HCT116 (cell line): ENCODE data around the gene ANO10. TPM values are rescaled to one million over a fixed set of nuclear protein-coding genes. Genes with fewer than 3 reads are reported as not detected.

Experiments used
- ATAC-seq: fragments of 200-7000 bp; cut with Tn5 transposase; 2 replicates; pipeline ENCODE4 v1.9.1; 2020; ENCODE audit warnings: mild to moderate bottlenecking, moderate library complexity
- BruUV-seq: library from RNA; stranded (reverse); fragments of 400-500 nt; replicated peaks from 2 replicates; lab custom pipeline; 2021; lab: Mats Ljungman, UMichigan
- CTCF ChIA-PET: fragments of 300-600 bp; sonication (Branson Sonifier 250); formaldehyde crosslinking; loops from one replicate; lab custom pipeline; 2021; ENCODE audit warnings: antibody characterized with exemption; lab: Charles Lee
- POLR2A ChIA-PET: fragments of 300-600, 350-600 bp; sonication (Branson Sonifier 250); formaldehyde crosslinking; loops from one replicate; lab custom pipeline; 2021; ENCODE audit warnings: antibody characterized with exemption; lab: Charles Lee
- RAD21 ChIA-PET, 2 experiments: fragments of 300-600 bp; sonication (Branson Sonifier 250); formaldehyde crosslinking; loops; one replicate each; lab custom pipeline; 2023; ENCODE audit warnings: low total read pairs in 2 of 2; ENCODE audit not compliant: uncharacterized antibody in 2 of 2, unreplicated experiment in 2 of 2, low non-redundant PET in 1 of 2; lab: Charles Lee
- DNase-seq: peaks from one replicate; pipeline ENCODE4 v3.0.0-alpha.2; 2010; ENCODE audit warnings: low read depth, low spot score
- H2AFZ ChIP-seq: fragments of 200-600 bp; shearing (Covaris generic), sonication (generic); 2 replicates; pipeline ENCODE4 v1.6.1; 2017; ENCODE audit warnings: low read depth, mixed run types, mixed read lengths, antibody characterized with exemption, low read length; ENCODE audit not compliant: poor library complexity, severe bottlenecking
- H3K27ac ChIP-seq: 2 replicates; pipeline ENCODE4 v1.5.1; 2012; ENCODE audit warnings: low read depth, low read length
- H3K27me3 ChIP-seq: fragments of 200-600 bp; sonication (generic); 2 replicates; pipeline ENCODE4 v1.6.1; 2016; ENCODE audit warnings: mixed run types, low read length, mixed read lengths; ENCODE audit not compliant: insufficient read depth
- H3K36me3 ChIP-seq, 2 experiments: fragments of 200-500 bp in 1 of 2; fragments of 200-600 bp in 1 of 2; sonication (Bioruptor generic) in 1 of 2; sonication (generic) in 1 of 2; 2 replicates each; pipeline versions ENCODE4 v1.5.1 to v1.6.1; 2014 to 2016; ENCODE audit warnings: low read length in 2 of 2, inconsistent platforms in 1 of 2, mixed read lengths in 1 of 2, mixed run types in 1 of 2; ENCODE audit not compliant: insufficient read depth in 2 of 2, control insufficient read depth in 1 of 2
- H3K4me1 ChIP-seq, 2 experiments: fragments of 200-600 bp in 1 of 2; sonication (generic) in 1 of 2; 2 replicates each; pipeline versions ENCODE4 v1.5.1 to v1.6.1; 2012 to 2017; ENCODE audit warnings: low read length in 2 of 2, inconsistent platforms in 1 of 2, mild to moderate bottlenecking in 1 of 2, mixed read lengths in 1 of 2, mixed run types in 1 of 2, moderate library complexity in 1 of 2; ENCODE audit not compliant: insufficient read depth in 2 of 2, control insufficient read depth in 1 of 2
- H3K4me2 ChIP-seq: fragments of 200-600 bp; sonication (generic); 2 replicates; pipeline ENCODE4 v1.6.1; 2017; ENCODE audit warnings: mixed run types, low read length, mixed read lengths
- H3K4me3 ChIP-seq, 2 experiments: fragments of 200-600 bp in 1 of 2; sonication (generic) in 1 of 2; replicated peaks in 1 of 2; 2 replicates each; pipeline ENCODE4 v1.5.1; 2011 to 2016; ENCODE audit warnings: low read length in 2 of 2, control low read depth in 1 of 2, low read depth in 1 of 2, mild to moderate bottlenecking in 1 of 2, mixed read lengths in 1 of 2, mixed run types in 1 of 2
- H3K79me2 ChIP-seq: fragments of 200-600 bp; sonication (generic); 2 replicates; pipeline ENCODE4 v1.6.1; 2017; ENCODE audit warnings: mild to moderate bottlenecking, mixed run types, low read length, moderate library complexity, mixed read lengths; ENCODE audit not compliant: insufficient read depth
- H3K9ac ChIP-seq: fragments of 200-600 bp; sonication (generic); 2 replicates; pipeline ENCODE4 v1.6.1; 2016; ENCODE audit warnings: low read length, mixed read lengths
- H3K9me2 ChIP-seq: fragments of 200-600 bp; sonication (generic), shearing (Covaris generic); 2 replicates; pipeline ENCODE4 v1.6.1; 2017; ENCODE audit warnings: mixed run types, mild to moderate bottlenecking, moderate library complexity; ENCODE audit not compliant: insufficient read depth
- H3K9me3 ChIP-seq, 2 experiments: fragments of 200-500 bp in 1 of 2; fragments of 200-600 bp in 1 of 2; sonication (Bioruptor generic) in 1 of 2; sonication (generic) in 1 of 2; 2 replicates each; pipeline ENCODE4 v1.6.1; 2014 to 2017; ENCODE audit warnings: low read length in 2 of 2, mixed read lengths in 2 of 2, inconsistent platforms in 1 of 2, low read depth in 1 of 2, mild to moderate bottlenecking in 1 of 2, mixed run types in 1 of 2, moderate library complexity in 1 of 2; ENCODE audit not compliant: control insufficient read depth in 1 of 2, insufficient read depth in 1 of 2
- H4K20me1 ChIP-seq: fragments of 200-600 bp; sonication (generic), shearing (Covaris generic); 2 replicates; pipeline ENCODE4 v1.6.1; 2017; ENCODE audit warnings: mixed run types, mild to moderate bottlenecking, moderate library complexity; ENCODE audit not compliant: insufficient read depth
- CEBPB ChIP-seq: IDR thresholded peaks from 2 replicates; pipeline ENCODE4 v1.6.1; 2012; ENCODE audit warnings: low read depth
- CTCF ChIP-seq, 3 experiments: fragments of 200-600 bp in 1 of 3; sonication (generic) in 1 of 3; IDR thresholded peaks in 2 of 3; conservative IDR thresholded peaks in 1 of 3; 2 replicates each; pipeline ENCODE4 v1.5.1; 2012 to 2017; ENCODE audit warnings: low read depth in 2 of 3, low read length in 2 of 3, antibody characterized with exemption in 1 of 3, borderline replicate concordance in 1 of 3, control low read depth in 1 of 3, mild to moderate bottlenecking in 1 of 3, mixed read lengths in 1 of 3, mixed run types in 1 of 3, moderate library complexity in 1 of 3; ENCODE audit not compliant: insufficient read depth in 1 of 3
- EZH2 ChIP-seq: fragments of 200-600 bp; sonication (generic); IDR thresholded peaks from 2 replicates; pipeline ENCODE4 v1.6.1; 2017; ENCODE audit warnings: antibody characterized with exemption, mixed run types
- FOSL1 ChIP-seq: IDR thresholded peaks from 2 replicates; pipeline ENCODE4 v1.6.1; 2012; ENCODE audit warnings: low read depth
- JUND ChIP-seq: IDR thresholded peaks from 2 replicates; pipeline ENCODE4 v1.6.1; 2012
- POLR2A ChIP-seq: IDR thresholded peaks from 2 replicates; pipeline ENCODE4 v1.7.0; 2011; ENCODE audit warnings: borderline replicate concordance; ENCODE audit not compliant: insufficient read depth, insufficient read length; ENCODE audit errors: extremely low read depth
- POLR2AphosphoS5 ChIP-seq: IDR thresholded peaks from 2 replicates; pipeline ENCODE4 v1.6.1; 2011; ENCODE audit warnings: mild to moderate bottlenecking, low read depth, low read length, moderate library complexity
- RAD21 ChIP-seq: IDR thresholded peaks from 2 replicates; pipeline ENCODE4 v1.6.1; 2012; ENCODE audit warnings: low read depth, mild to moderate bottlenecking
- REST ChIP-seq: IDR thresholded peaks from 2 replicates; pipeline ENCODE4 v1.6.1; 2012; ENCODE audit warnings: low read depth
- SIN3A ChIP-seq: IDR thresholded peaks from 2 replicates; pipeline ENCODE4 v1.6.1; 2012; ENCODE audit warnings: low read depth
- SP1 ChIP-seq: IDR thresholded peaks from 2 replicates; pipeline ENCODE4 v1.6.1; 2012; ENCODE audit warnings: low read depth
- YY1 ChIP-seq: IDR thresholded peaks from 2 replicates; pipeline ENCODE4 v1.6.1; 2011; ENCODE audit warnings: low read length, low read depth, moderate library complexity, mild to moderate bottlenecking; ENCODE audit not compliant: insufficient replicate concordance; ENCODE audit errors: extremely low read depth
- ZBTB33 ChIP-seq: IDR thresholded peaks from 2 replicates; pipeline ENCODE4 v1.6.1; 2011; ENCODE audit warnings: mild to moderate bottlenecking, low read length, moderate library complexity; ENCODE audit not compliant: insufficient replicate concordance; ENCODE audit errors: extremely low read depth
- ZFX ChIP-seq: fragments of 450-650 bp; IDR thresholded peaks from 2 replicates; pipeline ENCODE4 v1.6.1; 2017
- intact Hi-C: fragments of 100-400 bp; cut with micrococcal nuclease; formaldehyde crosslinking; loops from 2 replicates; pipeline ENCODE4 v1.10.0; 2022
- total RNA-seq: library from RNA; stranded (reverse); gene quantifications from one replicate; pipeline ENCODE4 v1.2.1, GENCODE V29; 2021; ENCODE audit not compliant: unreplicated experiment

Gene ANO10
- total RNA-seq, 1 experiment from 2014 or later = 13.3 TPM

- no TSS peak for BruUV-seq
- intact Hi-C loops = no loop called here
- Histone ChIP-seq H3K9me3 (no peaks in the 10 kb centered on the region), H4K20me1 (no peaks in the 10 kb centered on the region), H3K36me3 (no peaks in the 10 kb centered on the region), H3K27ac (no peak overlapping the region), H3K4me2 (no peak overlapping the region), H3K79me2 (no peaks in the 10 kb centered on the region), H3K4me1 (peaks cover 13 to 31% of the 10 kb centered on the region in 2 experiments), H3K4me3 (no peak overlapping the region), H3K9ac (no peak overlapping the region), H2AFZ (no peak overlapping the region), H3K27me3 (no peaks in the 10 kb centered on the region), H3K9me2 (no peaks in the 10 kb centered on the region)
- POLR2A ChIA-PET = no interaction called here
- no peak for TF ChIP-seq EZH2
- TF ChIP-seq ZFX = no peak
- no peak for TF ChIP-seq JUND
- TF ChIP-seq ZBTB33 = no peak
- no peak for TF ChIP-seq REST
- no peak for TF ChIP-seq SP1
- TF ChIP-seq POLR2A = no peak
- no peak for TF ChIP-seq CTCF (IDR thresholded peaks at IDR 0.05 in 2 of 3, conservative IDR thresholded peaks at IDR 0.05 in 1 of 3; ENCODE audit: borderline replicate concordance in 1 of 3, insufficient read depth in 1 of 3, low read depth in 2 of 3, low read length in 2 of 3)
- no peak for TF ChIP-seq YY1
- TF ChIP-seq SIN3A = no peak
- no peak for TF ChIP-seq RAD21
- TF ChIP-seq CEBPB = no peak
- TF ChIP-seq FOSL1 = no peak
- no peak for TF ChIP-seq POLR2AphosphoS5
- no peak for DNase-seq
- CTCF ChIA-PET = no interaction called here
- no peak for ATAC-seq
- RAD21 ChIA-PET = no interaction called here
Measured at GRCh38 chr3:43453981-43454380, 167.8 kb downstream of the ANO10 start.
